Measurements from ENCODE around the gene YWHAH.

Gene YWHAH

DNA sequence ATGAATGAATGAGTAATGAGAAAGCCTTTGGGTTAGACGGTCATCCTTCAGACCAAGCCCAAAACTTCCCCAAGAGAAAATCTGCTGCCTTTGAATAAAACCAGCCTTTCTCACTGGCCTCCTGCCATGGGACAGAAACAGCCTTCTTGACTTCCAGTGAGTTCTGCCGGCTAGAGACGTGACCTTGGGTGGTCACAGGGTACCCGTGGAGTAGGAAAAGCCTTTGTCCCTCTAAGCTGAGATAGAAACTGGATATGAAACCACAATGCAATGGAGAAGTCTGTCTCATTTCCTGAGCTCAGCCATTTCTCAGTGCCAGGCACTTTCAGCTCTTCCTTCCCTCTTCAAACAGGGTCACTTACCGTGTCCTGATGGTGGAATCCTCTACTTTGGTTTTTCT lies 21.2 kb upstream of the YWHAH start:
- no peak for DNase-seq (ENCODE audit: low spot score)

DNA sequence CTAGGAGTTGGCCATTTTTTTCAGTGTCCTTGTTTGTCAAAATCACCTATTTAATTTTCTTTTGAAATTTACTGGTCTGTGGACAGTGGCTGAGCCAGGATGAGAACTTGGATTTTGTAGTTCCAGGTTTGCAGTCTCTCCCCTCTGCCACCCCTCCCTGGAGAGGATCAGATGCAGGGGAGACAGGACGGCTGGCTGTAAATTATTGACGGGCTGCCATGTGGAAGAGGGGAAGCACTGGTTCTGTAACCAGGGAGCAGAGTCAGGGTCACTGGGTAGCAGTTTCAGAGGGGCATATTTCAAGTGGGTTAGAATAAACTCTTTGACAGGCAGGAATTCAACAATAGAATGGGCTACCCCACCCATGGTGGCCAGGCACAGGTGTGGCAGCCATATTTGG lies 20.6 kb upstream of the YWHAH start:
- DNase-seq (ENCODE audit: low spot score), result no peak

DNA sequence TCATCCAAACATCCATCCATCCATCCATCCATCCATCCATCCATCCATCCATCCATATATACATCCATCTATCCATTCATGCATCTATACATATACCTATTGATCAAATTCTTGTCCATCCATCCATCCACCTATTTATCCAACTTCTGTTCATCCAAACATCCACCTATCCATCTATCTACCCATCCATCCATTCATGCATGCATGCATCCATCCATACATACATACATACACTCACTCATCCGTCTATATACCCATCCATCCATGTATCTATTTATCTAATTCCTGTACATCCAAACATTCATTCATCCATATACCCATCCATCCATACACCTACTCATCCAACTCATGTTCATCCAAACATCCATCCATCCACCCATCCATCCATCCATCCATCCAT lies 19.3 kb upstream of the YWHAH start:
- no peak for DNase-seq (ENCODE audit: low spot score)

DNA sequence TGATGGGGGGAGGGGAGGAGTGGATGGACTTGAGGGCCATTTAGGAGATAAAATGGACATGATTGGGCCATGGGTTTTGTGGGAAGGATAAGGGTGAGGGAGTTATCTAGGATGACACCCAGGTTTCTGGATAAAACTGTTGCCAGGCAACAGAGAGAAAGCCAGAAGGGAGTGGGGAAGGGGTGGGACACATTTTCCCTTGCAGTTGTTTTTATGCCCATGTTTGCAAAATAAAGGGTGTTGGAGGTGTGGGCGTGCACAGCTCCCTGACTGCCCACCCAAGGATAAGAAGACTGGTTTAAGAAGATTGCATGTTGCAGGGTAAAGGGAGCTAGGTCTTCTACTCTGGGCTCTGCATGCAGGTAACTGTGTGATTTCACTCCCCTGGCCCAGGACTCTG lies 18.3 kb upstream of the YWHAH start:
- no peak for DNase-seq (ENCODE audit: low spot score)

DNA sequence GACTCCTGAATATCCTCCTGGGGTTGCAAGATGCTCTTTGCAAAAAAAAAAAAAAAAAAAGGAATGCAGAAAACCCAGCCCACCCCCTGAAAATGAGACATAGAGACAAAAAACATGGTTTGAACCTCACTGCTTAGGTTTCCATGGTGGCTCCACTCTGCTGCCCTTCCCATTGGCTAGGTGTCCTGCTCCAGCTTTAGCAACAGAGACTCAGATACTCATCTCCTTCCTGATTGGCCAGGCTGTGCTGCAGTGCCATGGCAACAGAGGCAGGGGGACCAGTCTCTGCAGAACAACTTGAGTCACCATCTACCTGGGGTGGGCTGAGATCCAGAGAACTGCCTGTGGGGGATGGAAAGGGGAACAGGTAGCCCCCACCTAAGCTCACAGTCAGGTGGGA lies 17.4 kb upstream of the YWHAH start:
- peak; percentile 98 for DNase-seq (ENCODE audit: low spot score)

DNA sequence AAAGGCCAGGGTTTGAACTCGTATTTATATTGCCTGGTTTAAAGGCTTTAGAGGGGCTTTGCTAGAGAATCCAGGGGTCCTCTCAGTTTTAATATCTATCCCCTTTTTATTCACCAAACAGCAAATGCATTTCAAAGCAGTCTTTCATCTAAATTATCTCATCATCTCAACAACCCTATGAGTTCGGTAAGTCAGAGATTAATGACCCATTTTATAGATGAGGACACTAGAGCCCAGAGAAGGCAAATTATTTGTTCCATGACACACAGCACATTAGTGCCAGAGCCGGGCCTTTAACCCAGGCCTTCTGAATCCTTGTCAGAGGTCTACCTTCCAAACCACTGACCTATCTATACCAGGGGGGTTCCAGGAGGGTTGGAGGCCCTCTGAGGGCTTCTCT lies 16.8 kb upstream of the YWHAH start:
- DNase-seq (ENCODE audit: low spot score), result no peak

DNA sequence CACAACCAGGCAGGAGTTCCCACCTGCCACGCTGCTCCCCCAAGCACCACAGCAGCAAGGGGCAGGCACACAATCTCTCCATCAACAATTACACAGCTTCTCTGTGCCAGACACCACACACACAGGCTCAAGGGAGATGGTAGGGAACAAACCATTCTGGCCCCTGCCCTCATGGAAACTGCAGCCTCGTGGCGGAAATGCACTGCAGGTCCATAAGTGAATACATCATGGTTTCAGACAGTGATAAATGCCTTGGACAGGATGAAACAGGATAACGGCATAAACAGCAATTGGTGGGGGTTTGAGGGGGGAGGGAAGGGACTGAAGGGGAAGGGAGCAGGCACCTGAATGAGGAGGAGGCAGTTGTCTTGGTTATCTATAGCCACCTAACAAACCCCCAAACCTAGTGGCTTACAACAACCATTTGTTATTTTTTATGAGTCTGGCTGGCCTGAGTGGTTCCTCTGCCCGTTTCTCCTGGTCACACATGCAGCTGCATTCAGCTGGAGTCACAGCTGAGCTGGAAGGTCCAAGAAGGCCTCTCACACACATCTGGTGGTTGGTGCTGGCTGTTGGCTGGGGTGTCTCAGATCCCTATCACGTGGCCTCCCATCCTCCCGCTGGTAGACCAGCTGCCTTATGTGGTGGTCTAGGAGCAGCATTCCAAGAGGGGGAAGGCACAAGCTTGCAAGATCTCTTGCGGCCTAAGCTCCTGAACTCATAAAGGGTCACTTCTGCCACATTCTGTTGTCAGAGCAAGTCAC lies 15.0 kb upstream of the YWHAH start:
- no peak for DNase-seq (ENCODE audit: low spot score)

DNA sequence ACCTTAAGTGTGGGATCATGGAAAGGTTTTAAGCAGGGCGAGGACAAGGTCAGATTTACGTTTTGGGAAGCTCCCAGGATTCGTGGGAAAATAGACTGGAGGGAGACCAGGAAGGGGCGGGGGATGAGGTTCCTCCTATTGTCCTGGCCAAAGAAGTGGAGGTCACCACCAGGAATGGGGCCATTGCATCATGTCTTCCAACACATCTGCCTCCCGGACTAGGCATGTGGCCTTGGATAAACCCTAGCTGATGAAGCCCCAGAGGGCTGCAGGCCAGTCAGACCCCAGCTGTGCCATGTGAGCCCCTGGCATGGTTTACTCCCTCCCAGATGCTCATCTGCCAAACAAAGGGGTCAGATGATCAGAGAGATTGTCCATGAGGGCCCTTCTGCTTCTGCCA lies 11.5 kb upstream of the YWHAH start:
- no peak for DNase-seq (ENCODE audit: low spot score)

DNA sequence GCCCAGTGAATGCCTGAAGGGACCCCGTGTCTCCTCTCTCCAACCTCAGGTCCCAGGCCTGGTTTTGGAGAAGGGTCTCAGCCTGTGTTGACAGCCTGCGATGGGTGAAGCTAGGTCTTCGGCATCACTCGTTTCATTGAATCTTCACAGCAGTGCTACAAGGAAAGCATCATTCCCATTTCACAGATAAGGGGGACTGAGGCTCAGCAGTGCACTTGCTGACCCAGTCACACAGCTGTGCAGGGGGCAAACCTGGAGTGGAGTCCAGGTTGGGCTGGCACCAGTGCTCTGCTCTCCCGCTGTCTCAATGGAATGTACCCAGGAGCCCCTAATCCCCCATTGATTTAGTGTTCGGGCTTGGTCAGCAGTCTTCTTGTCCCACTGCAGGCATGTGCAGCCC lies 10.9 kb upstream of the YWHAH start:
- DNase-seq (ENCODE audit: low spot score), result no peak

DNA sequence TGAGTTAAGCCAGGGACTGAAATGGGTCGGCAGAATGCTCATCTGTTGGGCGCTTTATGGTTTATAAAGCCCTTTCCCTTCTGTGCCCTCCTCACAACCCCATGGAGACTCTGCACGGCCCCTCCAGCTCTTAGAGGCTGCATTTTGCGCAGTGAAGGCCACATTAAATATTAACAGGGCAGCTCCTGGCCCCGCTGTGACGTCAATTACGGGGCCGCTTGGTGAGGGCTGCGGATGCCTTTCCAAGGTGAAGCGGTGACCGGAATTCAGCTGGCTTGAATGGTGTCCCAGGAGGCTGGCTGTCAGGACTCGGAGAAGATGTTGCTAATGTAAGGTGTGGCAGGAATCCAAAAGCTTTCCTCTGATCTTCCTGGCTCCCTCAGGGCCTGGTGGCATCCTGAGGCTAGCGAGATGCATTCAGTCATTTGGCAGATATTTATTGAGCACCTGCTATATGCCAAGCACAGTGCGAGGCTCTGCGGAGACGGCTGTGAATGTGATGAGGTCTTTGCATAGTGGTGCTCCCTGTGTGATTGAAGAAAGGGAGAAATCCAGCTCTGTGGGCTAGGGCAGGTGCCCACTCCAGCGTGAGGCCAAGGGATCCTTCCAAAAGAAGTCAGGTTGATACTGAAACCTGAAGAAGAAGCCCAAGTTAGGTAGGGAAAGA lies 10.4 kb upstream of the YWHAH start:
- no peak for DNase-seq (ENCODE audit: low spot score)

DNA sequence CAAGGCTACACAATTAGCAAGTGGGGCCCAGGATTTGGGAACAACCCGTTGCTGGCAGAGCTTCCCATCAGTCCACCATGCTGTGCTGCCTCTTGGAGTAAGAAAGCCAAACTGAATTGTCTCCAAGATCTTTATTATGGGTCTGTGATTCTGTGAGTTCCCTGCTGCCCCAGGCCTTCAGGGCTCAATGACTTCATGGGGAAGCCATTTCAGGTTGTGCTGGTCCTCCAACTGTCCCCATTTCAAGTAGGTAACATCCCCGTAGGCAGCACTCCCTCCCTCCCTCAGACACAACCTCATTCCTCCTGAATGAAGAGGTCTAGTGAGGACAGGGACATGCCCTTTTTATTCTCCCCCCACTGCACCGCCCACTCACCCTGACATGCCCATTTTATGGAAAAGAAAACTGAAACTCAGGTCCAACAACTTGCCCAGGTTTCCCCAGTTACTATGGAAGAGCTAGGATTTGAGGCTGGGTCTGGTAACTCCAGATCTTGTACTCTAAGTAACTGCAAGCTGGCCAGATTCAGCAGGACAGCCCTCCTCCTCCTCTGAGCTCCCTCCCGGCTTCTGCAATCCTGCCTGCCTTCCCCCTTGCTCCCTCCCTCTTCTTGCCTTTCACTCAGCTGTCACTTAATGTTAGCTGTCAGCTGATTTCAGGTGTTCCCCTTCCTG lies 8.2 kb upstream of the YWHAH start:
- DNase-seq (ENCODE audit: low spot score), result no peak

DNA sequence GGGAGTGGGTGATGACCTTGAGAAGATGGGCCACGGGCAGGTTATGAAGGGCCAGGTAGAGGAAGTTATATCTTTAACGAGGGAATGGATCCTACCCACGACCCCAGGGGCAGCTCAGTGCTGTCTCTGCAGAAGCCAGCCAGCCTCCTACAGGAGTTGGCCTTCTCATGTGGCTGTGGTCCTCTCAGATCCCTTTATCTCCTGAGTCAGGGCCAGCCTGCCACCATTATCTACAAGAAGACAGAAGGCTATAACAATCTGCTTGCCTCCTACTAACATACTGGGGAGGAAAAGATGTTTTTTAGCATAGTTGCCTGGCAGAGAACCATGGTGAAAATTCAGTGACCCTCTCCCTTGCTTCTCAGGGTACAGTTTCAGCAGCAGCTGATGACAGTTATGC lies 7.0 kb upstream of the YWHAH start:
- no peak for DNase-seq (ENCODE audit: low spot score)

DNA sequence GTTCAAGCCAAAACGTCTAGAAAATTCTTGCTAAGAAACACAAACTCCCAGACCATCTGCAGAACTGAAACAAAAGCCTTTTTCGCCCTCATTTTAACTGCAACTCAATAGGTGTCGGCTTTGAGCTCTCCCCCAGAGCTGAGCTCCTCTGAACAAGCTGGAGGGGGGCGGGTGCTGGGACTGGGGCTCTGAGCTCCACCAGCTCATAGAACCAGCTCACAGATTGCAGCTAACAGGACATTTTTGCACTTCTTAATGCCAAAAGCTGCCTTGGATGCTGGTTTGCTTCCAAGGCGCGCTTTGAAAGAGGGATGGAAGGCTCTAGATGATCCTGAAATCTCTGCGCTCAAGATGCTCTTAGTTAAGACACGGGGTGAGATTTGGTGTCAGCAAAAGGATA lies 6.0 kb upstream of the YWHAH start:
- DNase-seq (ENCODE audit: low spot score), result no peak

DNA sequence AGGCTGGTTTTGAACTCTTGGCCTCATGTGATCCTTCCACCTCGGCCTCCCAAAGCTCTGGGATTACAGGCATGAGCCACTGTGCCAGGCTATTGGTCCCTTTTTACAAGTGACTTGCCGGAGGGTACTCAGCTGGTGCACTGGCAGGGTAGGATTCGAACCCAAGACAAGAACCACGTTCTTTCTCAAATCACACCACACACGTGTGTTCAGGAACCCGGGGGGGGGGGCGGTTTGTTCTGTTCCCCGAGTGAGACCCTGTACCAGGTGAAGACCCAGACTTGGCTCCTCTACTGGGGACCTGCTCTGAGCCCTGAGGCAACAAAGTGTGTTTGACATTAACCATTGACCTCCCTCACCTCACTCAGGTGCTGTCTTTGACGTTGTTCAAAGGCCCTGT lies 3.8 kb upstream of the YWHAH start:
- no peak for DNase-seq (ENCODE audit: low spot score)

DNA sequence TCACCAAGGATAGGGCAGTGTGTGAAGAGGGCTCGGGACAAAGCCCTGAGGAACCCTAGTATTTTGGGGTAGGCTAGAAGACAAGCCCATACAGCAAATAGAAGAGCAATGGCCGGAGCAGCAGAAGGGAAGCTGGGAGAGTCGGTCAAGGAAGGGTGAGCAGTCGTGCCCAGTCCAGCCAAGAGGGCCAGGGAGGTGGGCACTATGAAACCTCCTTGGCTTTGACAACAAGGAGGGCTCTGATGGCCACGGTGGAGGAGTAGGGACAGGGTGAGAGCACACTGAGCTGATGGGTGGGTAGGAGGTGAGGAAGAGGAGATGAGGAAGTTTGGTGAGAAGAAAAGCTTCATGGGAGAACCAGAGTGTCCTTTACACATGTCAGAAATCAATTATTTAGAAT lies 2.2 kb upstream of the YWHAH start:
- DNase-seq (ENCODE audit: low spot score), result no peak

DNA sequence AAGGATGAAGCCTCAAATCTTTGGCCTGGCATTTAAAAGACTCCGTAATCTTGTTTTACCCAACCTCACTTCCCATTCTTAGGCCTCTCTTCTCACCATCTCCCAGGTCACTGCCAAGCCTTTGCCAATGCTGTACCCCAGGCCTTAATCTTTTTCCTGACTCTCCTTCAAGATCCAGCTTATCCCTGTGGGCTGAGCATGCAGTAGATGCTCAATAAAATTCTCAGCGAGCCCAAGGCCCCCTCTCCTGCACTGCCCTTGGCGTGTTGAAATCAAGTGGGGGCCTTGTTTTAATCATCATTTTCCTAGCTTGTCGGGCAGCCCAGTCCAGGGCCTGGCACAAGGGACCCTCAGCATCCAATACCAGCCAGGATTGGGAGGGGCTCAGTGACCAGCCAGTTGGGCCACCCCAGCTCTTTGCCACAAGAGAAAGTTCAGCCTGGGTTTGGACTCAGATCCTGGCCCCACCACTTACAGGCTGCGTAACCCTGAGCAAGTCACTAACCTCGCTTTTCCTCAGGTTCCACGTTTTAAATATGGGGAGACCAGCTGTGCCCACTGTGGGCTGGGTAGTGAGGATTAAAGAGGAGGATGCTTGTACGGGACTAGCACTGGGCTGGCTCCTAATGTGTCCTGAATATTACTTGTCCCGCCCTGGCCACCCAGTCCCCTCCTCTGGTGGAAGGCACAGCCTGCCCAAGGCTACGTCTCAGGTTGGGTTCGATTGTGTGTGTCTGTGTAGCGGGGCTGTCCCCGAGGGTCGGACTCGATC lies 943 bp upstream of the YWHAH start:
- no peak for DNase-seq (ENCODE audit: low spot score)

DNA sequence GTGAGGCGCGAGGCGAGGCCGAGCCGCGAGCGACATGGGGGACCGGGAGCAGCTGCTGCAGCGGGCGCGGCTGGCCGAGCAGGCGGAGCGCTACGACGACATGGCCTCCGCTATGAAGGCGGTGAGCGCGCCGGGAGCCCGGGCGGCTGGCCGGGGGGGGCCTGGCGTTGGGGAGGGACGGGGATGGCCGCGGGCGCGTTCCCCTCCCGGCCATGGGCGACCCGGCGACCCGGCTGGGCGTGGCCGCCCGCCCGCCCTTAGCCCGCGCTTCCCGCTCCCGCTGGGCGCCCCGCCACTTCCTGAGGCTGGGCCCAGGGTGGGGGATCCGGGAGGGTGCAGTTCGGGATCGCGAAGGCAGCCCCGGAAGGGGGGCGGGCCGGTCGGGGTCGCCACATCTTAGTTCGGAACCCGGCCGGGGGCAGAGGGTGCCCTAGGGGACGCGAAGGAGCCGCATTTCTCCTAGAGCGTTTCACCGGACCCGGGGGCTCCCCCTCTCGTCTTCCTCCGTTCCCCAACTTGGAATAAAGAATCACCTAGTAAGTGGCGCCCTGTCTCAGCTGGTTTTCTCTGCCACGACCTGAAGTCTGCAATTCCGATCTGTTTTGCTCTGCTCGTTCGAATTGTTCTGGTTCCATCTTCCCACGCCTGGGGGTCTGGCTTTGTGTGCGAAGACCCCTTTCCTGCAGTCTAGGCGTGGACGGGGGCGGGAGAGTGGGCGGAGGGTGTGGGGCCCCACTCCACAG lies 536 bp downstream of the YWHAH start:
- no peak for DNase-seq (ENCODE audit: low spot score)

DNA sequence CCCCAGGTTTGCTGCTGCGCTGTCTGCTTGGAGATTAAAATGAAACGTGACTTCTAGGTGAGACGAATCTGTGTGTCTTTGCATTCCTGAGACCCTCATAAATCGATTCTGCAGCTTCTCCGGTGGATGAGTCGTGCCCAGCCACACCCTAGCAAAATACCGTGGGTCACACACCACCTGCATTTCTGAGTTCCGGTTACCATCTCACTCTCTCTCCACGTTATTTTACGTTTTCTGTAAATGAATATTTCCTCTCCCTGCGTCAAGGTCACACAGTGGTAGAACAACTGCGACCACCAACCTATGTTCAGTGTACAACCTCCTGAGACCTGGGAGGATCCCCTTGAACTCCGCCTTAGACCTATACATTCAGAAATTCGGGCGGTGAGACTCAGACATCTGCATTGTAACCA lies 1.1 kb downstream of the YWHAH start:
- DNase-seq (ENCODE audit: low spot score), result no peak

DNA sequence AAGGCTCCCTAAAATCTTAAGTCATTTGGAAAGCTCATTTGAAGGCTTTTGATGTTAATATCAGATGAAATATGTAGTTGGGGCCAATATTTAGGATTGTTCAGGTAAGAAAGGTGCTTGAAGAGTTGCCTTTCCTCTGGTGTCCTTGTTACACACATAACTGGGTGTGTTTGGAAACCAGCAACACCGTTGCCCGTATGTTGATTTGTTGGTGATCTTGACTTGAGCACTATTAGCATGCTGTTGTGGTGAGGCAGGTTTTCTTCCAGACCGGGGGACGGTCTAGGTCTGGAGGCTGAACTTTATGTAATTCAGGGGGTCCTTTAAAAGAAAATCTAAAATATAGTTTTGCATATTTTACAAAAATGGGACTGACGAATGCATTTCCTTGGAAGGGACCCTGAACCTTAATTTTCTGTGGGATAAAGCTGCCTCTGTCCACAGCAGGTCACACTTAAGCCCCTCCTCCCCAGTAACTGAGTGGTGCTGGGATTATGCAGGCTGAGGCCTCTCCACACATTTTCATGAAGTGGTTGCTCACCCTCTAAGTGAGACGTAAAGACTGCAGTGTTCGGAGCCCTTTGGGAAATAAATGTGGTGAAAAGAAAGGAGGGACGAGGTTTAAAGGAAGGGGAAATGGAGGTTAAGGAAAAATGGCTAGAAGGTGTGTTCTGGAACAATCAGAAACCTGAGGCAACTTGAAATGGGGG lies 1.8 kb downstream of the YWHAH start:
- DNase-seq (ENCODE audit: low spot score), result peak; percentile 68

DNA sequence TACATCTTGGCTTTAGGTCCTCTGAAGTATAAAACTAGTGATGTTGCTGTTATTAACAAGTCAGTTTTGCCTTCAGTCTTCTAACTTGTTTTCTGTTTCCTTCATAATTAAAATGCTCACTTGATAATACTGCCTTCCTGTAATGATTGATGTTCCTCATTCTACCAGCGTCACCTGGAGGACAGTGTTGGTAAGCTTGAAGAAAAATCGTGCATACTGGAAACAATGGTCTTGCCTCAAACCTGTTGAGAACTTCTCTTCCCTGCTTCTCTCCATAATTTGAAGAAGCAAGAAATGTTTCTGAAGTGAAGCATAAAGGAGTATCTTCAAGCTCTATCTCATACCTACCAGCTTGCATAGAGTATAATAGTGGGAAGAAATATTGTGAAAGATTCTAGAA lies 3.0 kb downstream of the YWHAH start:
- peak; percentile 84 for DNase-seq (ENCODE audit: low spot score)

DNA sequence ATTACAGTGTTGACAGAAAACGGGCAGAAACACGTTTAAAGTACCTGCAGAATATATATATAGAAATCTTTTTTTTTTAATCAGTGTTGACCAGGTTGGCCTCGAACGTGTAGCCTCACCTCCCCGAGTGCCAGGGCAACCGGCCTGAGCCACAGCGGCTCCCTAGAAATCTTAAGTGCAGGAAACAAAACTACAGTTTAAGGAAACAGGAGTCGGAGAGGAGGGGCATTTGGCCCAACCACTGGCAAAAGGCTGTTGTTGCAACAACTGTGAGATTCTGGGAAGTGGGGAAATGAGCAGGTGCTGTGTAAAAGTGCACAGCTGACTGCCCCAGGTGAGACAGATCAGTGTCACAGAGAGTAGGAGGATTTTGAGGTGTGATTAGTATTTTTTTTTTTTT lies 3.7 kb downstream of the YWHAH start:
- no peak for DNase-seq (ENCODE audit: low spot score)

Data from cerebellar cortex (tissue), 1 donor.